ENCODE measurements around the gene HOXD10. TPM values are rescaled to one million over a fixed set of nuclear protein-coding genes. Genes with fewer than 3 reads are reported as not detected.

Gene HOXD10
- total RNA-seq, 1 donor from 2014 or later, result not detected

DNA sequence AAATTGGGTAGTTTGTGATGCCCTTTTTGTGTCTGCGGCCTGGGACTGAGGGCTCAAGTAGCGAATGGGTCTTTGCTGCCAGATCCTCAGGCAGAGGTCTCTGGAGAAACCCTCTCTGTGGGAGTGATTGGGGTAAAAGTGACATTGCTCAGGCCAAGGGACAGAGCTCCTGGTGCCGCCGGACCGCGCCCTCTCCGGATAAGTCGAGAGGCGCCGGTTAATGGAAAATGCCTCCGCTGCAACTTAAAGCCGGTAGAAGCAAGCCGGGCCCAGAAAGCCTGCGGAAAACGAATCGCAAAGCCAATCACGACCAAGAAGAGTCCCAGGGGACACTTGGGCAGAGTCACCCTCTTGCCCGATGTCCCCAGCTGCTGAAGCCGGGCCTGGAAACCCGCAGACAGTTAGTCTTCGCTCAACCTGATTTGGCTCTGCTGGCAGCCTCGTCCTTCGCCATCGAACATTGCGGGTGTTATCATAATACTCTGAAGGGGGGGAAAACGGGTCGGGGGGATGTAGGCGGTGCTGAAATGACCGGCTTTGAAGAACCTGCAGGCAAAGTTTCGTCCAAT is 17.3 kb upstream of the HOXD10 start:
- Histone ChIP-seq H3K4me1 (peaks cover 22% of the 10 kb centered on the region), H3K9me3 (no peaks in the 10 kb centered on the region), H3K4me3 (no peak overlapping the region), H3K36me3 (no peaks in the 10 kb centered on the region), H3K27me3 (ENCODE audit: low read depth) (peaks cover 100% of the 10 kb centered on the region), H3K27ac (no peak overlapping the region)
- ATAC-seq (no peak), DNase-seq (no peak)
- TF ChIP-seq, protein P1, sequence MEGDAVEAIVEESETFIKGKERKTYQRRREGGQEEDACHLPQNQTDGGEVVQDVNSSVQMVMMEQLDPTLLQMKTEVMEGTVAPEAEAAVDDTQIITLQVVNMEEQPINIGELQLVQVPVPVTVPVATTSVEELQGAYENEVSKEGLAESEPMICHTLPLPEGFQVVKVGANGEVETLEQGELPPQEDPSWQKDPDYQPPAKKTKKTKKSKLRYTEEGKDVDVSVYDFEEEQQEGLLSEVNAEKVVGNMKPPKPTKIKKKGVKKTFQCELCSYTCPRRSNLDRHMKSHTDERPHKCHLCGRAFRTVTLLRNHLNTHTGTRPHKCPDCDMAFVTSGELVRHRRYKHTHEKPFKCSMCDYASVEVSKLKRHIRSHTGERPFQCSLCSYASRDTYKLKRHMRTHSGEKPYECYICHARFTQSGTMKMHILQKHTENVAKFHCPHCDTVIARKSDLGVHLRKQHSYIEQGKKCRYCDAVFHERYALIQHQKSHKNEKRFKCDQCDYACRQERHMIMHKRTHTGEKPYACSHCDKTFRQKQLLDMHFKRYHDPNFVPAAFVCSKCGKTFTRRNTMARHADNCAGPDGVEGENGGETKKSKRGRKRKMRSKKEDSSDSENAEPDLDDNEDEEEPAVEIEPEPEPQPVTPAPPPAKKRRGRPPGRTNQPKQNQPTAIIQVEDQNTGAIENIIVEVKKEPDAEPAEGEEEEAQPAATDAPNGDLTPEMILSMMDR (IDR thresholded peaks at IDR 0.05), result no peak
- intact Hi-C loops (cut with DNase I), result loop anchor here (10.0 kb wide), 1 partner anchor 404 kb away; no protein-coding TSS in a partner anchor

DNA sequence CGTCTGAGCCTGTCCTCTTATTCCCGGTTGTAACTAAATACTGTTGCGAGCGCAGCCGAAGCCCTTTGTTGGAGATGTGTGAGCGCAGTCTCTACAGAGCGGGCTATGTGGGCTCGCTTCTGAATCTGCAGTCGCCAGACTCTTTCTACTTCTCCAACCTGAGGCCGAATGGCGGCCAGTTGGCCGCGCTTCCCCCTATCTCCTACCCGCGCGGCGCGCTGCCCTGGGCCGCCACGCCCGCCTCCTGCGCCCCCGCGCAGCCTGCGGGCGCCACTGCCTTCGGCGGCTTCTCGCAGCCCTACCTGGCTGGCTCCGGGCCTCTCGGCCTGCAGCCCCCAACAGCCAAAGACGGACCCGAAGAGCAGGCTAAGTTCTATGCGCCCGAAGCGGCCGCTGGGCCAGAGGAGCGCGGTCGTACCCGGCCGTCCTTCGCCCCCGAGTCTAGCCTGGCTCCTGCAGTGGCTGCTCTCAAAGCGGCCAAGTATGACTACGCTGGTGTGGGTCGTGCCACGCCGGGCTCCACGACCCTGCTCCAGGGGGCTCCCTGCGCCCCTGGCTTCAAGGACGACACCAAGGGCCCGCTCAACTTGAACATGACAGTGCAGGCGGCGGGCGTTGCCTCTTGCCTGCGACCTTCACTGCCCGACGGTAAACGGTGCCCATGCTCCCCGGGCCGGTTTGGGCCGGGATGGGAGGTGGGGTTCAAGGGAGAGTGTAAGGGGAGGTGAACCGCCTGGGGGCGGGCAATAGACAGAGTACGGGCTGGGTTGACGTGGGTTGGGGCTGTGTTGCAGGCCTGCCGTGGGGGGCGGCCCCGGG is 16.6 kb upstream of the HOXD10 start, which contains the start of gene HOXD12:
HOXD12 (plus strand) TSS at position 68 of the 819 bp plus-strand sequence; CDS start at position 75, 7 bp downstream.
- H3K36me3 ChIP-seq, result no peaks in the 10 kb centered on the region
- no peak within 1 kb of the TSS for H3K27ac ChIP-seq
- intact Hi-C loops (cut with DNase I), result loop anchor here (10.0 kb wide), 1 partner anchor 405 kb away; no protein-coding TSS in a partner anchor
- peaks cover 100% of the 10 kb centered on the region for H3K27me3 ChIP-seq (ENCODE audit: low read depth)
- TF ChIP-seq, protein P1 (IDR thresholded peaks at IDR 0.05), result no peak
- DNase-seq (no peak), ATAC-seq (no peak)
- H3K9me3 ChIP-seq, result no peaks in the 10 kb centered on the region
- peaks cover 29% of the 10 kb centered on the region for H3K4me1 ChIP-seq
- H3K4me3 ChIP-seq, result no peak within 1 kb of the TSS

DNA sequence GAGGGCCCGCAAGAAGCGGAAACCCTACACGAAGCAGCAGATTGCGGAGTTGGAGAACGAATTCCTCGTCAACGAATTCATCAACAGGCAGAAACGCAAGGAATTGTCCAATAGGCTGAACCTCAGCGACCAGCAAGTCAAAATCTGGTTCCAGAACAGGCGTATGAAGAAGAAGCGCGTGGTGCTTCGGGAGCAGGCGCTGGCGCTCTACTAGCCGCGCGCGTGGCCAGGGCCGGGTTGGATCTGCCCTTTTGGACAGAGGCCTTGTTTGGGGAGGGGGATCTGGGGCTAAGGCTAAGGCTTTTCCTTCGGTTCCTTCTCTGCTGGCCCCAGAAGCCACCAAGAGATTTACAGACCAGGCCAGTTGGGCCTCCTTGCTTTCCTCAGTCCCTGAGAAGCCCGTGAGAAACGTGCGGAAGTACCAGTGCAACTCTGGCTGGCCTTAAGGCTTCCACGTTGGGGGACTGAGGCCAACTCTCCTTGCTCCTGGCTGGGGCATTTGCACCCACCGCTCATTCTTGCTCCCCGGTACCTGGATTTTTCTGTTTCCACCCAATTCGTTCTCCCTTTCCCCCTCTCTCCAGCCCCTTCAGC is 15.9 kb upstream of the HOXD10 start:
- Histone ChIP-seq H3K36me3 (no peaks in the 10 kb centered on the region), H3K4me1 (peaks cover 29% of the 10 kb centered on the region), H3K27ac (no peak overlapping the region), H3K9me3 (no peaks in the 10 kb centered on the region), H3K4me3 (no peak overlapping the region), H3K27me3 (ENCODE audit: low read depth) (peaks cover 100% of the 10 kb centered on the region)
- intact Hi-C loops (cut with DNase I), result no loop called here
- TF ChIP-seq, protein P1 (IDR thresholded peaks at IDR 0.05), result no peak
- no peak for ATAC-seq
- no peak for DNase-seq

DNA sequence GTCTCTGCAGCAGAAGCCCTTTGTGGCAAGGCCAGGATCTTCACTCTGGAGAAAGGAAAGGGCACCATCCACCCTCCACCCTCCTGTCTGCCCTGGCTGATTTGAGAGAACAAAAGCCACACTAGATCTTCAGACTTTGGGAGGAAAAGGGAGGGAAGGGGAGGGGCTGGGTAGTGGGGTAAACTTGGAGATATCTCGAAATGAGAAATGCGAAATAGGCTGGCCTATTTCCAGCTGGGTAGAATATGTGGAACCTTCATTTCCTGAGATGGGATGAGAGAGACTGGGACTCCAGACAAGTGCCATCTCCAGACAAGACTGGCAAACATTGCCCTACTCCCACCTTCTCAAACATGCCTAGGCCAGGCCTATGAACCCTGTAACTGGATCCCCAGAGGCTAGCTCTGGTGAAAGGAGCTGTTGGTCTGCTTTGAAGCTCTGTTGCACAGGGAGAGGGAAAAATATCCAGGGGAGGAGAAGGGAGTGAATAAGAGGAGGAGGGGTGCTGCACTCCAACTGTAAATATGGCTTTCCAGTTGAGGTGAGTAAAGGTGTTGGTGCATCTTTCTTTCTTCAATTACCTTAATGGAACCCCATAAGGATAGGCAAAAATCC is 15.3 kb upstream of the HOXD10 start:
- Histone ChIP-seq H3K27me3 (ENCODE audit: low read depth) (peaks cover 100% of the 10 kb centered on the region), H3K4me3 (no peak overlapping the region), H3K4me1 (peaks cover 30% of the 10 kb centered on the region), H3K9me3 (no peaks in the 10 kb centered on the region), H3K27ac (no peak overlapping the region), H3K36me3 (no peaks in the 10 kb centered on the region)
- DNase-seq, result no peak
- TF ChIP-seq, protein P1 (IDR thresholded peaks at IDR 0.05), result no peak
- ATAC-seq, result no peak
- intact Hi-C loops (cut with DNase I), result no loop called here

DNA sequence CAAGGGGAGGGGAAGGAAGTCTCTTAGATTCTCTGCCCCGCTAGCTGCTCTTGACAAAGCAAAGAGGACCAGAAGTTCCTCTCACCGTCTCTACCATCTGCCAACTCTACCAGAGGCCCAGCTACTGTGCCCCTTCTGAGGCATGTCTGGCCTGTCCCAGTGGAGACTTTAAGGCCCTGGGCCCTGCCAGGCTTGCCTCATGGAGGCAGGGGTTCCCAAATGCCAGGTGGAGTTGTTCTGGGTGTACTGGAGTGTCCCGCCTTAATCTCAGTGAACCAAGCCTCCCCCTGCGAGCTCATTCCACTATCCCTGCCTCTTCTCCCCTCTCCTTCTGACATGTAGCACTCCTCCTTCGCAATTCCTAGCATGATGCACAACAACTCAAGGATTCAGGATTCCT is 14.7 kb upstream of the HOXD10 start:
- Histone ChIP-seq H3K9me3 (no peaks in the 10 kb centered on the region), H3K27me3 (ENCODE audit: low read depth) (peaks cover 100% of the 10 kb centered on the region), H3K4me1 (peaks cover 30% of the 10 kb centered on the region), H3K4me3 (no peak overlapping the region), H3K36me3 (no peaks in the 10 kb centered on the region), H3K27ac (no peak overlapping the region)
- ATAC-seq (no peak), DNase-seq (no peak)
- intact Hi-C loops (cut with DNase I), result no loop called here
- TF ChIP-seq, protein P1 (IDR thresholded peaks at IDR 0.05), result no peak

Data from lower lobe of right lung (tissue), 2 donors.